CD4-positive, alpha-beta T cell (primary cell): Measurements from ENCODE around the gene CPN2. TPM values are rescaled to one million over a fixed set of nuclear protein-coding genes. Genes with fewer than 3 reads are reported as not detected.
A peak's percentile ranks its signal among the peaks of the same experiment; 100 is the strongest.

Experiments
- ATAC-seq: fragments of 200-7000 bp; cut with Tn5 transposase; one replicate; pipeline ENCODE4 v1.10.0; 2022; ENCODE audit warnings: mild to moderate bottlenecking; ENCODE audit not compliant: poor library complexity
- CTCF ChIA-PET: fragments of 350-600 bp; sonication (Branson Sonifier 250); formaldehyde crosslinking; loops from one replicate; lab custom pipeline; 2021; ENCODE audit warnings: antibody characterized with exemption, inconsistent platforms; lab: Charles Lee
- POLR2A ChIA-PET: fragments of 350-600 bp; sonication (Branson Sonifier 250); formaldehyde crosslinking; loops from one replicate; lab custom pipeline; 2021; ENCODE audit warnings: antibody characterized with exemption, inconsistent platforms; lab: Charles Lee
- DNase-seq, 14 experiments: peaks; one replicate each; pipeline ENCODE4 v3.0.0-alpha.2; 2013 to 2020; ENCODE audit warnings: mixed read lengths in 2 of 14
- H3K27ac ChIP-seq, 2 donors: one replicate each; pipeline versions ENCODE4 v1.5.1 to v1.7.0; 2013; ENCODE audit warnings: low read length in 2 of 2, low read depth in 1 of 2, mild to moderate bottlenecking in 1 of 2
- H3K27me3 ChIP-seq, 2 experiments: 1 replicate in 1 of 2; 2 replicates in 1 of 2; pipeline versions ENCODE4 v1.6.1 to v1.7.0; 2013; ENCODE audit warnings: low read length in 2 of 2, control low read depth in 1 of 2, mild to moderate bottlenecking in 1 of 2, moderate library complexity in 1 of 2; ENCODE audit not compliant: insufficient read depth in 2 of 2, control insufficient read depth in 1 of 2
- H3K36me3 ChIP-seq: one replicate; pipeline ENCODE4 v1.6.1; 2013; ENCODE audit warnings: low read length, control low read depth; ENCODE audit not compliant: insufficient read depth
- H3K4me1 ChIP-seq: one replicate; pipeline ENCODE4 v1.6.1; 2013; ENCODE audit warnings: low read length, control low read depth; ENCODE audit not compliant: insufficient read depth
- H3K4me3 ChIP-seq: one replicate; pipeline ENCODE4 v1.5.1; 2013; ENCODE audit warnings: mild to moderate bottlenecking, low read length, moderate library complexity
- H3K9me3 ChIP-seq, 2 experiments: 1 replicate in 1 of 2; 2 replicates in 1 of 2; pipeline versions ENCODE4 v1.6.1 to v1.7.0; 2013; ENCODE audit warnings: low read length in 2 of 2, mild to moderate bottlenecking in 2 of 2, control low read depth in 1 of 2, moderate library complexity in 1 of 2; ENCODE audit not compliant: control insufficient read depth in 1 of 2, insufficient read depth in 1 of 2
- H3K27ac Mint-ChIP-seq: one replicate; pipeline ENCODE4 v1.8.0; 2020; ENCODE audit warnings: mixed read lengths
- H3K27me3 Mint-ChIP-seq: one replicate; pipeline ENCODE4 v1.8.0; 2021; ENCODE audit warnings: mixed read lengths
- H3K36me3 Mint-ChIP-seq: one replicate; pipeline ENCODE4 v1.8.0; 2021; ENCODE audit warnings: low read depth, mixed read lengths
- H3K4me1 Mint-ChIP-seq: one replicate; pipeline ENCODE4 v1.8.0; 2021; ENCODE audit warnings: low read depth, mixed read lengths
- H3K4me3 Mint-ChIP-seq: one replicate; pipeline ENCODE4 v1.8.0; 2020; ENCODE audit warnings: mild to moderate bottlenecking, mixed read lengths
- H3K9me3 Mint-ChIP-seq: one replicate; pipeline ENCODE4 v1.8.0; 2020; ENCODE audit warnings: mixed read lengths
- intact Hi-C, 2 experiments: fragments of 100-400 bp; cut with DNase I in 1 of 2; cut with micrococcal nuclease in 1 of 2; formaldehyde crosslinking; loops; one replicate each; pipeline versions ENCODE4 v1.15.1 to v1.9.0; 2023 to 2025; cut with DNase I, micrococcal nuclease
- total RNA-seq, 174 experiments: library from RNA in 2 of 174; stranded (reverse) in 2 of 174; gene quantifications; one replicate each; pipeline ENCODE4 v1.2.3 and lab custom pipeline; 2021 to 2026
- TF ChIP-seq, protein P1 (sequence below): fragments of 200-600 bp; IDR thresholded peaks from one replicate; pipeline ENCODE4 v1.8.0; 2022; ENCODE audit warnings: antibody characterized with exemption, mild to moderate bottlenecking

Gene CPN2
- total RNA-seq, 2 experiments from 2014 or later, result not detected

DNA sequence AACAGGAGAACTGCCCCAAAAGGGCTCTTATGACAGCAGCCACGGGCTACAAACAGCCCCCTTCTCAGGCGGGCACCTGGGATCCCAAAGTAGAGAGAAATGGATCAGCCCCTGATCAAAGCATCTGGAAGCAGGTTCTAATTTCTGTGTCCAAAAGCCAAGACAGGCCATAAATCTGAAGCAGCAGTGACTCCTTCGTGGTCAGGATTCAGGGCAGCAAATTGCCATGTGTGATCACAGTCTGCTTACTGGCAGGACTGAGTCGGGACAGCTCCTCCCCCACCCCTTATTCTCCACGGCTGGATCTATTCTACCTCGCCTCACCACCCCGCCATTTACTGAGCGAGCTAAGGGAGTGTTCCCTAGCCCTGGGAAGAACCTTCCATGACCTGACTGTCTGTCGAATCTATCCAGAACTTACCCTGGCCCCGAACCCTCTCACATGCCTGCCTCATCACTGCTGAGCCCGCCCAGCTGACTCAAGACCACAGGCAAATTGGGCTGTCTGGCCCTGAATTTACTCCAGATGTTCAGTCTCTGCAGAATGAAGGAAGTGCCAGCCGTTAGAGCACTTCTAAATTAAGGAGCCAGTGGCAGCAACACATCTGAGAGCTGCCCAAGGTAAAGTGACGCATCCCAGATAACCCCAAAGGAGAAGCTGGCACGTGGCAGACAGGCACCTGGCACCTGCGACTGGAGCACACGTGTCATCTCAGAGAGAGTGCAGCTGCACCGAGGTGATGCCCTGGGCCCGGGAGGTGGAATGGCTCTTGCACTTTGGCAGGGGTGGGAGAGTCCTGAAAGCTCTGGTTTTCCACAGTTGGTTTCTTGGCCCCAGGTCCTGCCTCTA is 17.1 kb upstream of the CPN2 start:
- Mint-ChIP-seq H3K9me3 (no peaks in the 10 kb centered on the region), H3K4me1 (no peaks in the 10 kb centered on the region), H3K36me3 (no peaks in the 10 kb centered on the region), H3K4me3 (no peak overlapping the region), H3K27ac (no peak overlapping the region), H3K27me3 (peaks cover 33% of the 10 kb centered on the region)
- no peak for ATAC-seq
- POLR2A ChIA-PET, result no interaction called here
- Histone ChIP-seq H3K4me1 (no peaks in the 10 kb centered on the region), H3K27me3 (peaks cover 8 to 36% of the 10 kb centered on the region in 2 experiments), H3K9me3 (no peaks in the 10 kb centered on the region), H3K36me3 (no peaks in the 10 kb centered on the region), H3K27ac (no peak overlapping the region), H3K4me3 (no peak overlapping the region)
- TF ChIP-seq, protein P1, sequence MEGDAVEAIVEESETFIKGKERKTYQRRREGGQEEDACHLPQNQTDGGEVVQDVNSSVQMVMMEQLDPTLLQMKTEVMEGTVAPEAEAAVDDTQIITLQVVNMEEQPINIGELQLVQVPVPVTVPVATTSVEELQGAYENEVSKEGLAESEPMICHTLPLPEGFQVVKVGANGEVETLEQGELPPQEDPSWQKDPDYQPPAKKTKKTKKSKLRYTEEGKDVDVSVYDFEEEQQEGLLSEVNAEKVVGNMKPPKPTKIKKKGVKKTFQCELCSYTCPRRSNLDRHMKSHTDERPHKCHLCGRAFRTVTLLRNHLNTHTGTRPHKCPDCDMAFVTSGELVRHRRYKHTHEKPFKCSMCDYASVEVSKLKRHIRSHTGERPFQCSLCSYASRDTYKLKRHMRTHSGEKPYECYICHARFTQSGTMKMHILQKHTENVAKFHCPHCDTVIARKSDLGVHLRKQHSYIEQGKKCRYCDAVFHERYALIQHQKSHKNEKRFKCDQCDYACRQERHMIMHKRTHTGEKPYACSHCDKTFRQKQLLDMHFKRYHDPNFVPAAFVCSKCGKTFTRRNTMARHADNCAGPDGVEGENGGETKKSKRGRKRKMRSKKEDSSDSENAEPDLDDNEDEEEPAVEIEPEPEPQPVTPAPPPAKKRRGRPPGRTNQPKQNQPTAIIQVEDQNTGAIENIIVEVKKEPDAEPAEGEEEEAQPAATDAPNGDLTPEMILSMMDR, result no peak
- intact Hi-C loops, result no loop called here
- DNase-seq, result peak in 1 of 14 experiments; percentile 12
- CTCF ChIA-PET, result no interaction called here

DNA sequence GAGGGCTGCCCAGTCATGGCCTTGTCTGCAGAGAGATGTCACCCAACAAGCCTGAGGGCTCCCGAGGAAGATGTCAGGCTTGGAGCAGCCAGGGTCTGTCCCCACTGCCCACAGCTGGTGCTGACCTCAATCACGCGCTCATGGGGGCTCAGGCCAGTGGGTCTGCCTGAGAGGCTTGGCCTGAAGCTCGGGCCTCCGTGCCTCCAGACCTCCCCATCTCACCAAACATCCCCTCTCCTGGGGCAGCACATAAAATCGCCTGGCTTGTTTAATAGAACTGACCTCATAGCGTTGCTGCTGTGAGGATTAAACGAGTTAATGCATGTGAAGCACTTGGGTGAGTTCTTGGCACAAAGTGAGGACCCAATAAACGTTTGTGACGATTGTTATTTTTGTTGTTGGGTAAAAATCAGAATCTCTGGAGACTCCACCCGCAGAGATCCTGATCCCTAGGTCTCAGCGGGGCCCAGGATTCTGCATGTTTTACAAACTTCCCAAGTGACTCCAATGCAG is 14.9 kb upstream of the CPN2 start:
- no peak for DNase-seq
- Mint-ChIP-seq H3K27ac (no peak overlapping the region), H3K27me3 (peaks cover 33% of the 10 kb centered on the region), H3K4me1 (no peaks in the 10 kb centered on the region), H3K36me3 (no peaks in the 10 kb centered on the region), H3K4me3 (no peak overlapping the region), H3K9me3 (no peaks in the 10 kb centered on the region)
- Histone ChIP-seq H3K27me3 (peaks cover 8 to 30% of the 10 kb centered on the region in 2 experiments), H3K27ac (no peak overlapping the region), H3K9me3 (no peaks in the 10 kb centered on the region), H3K4me1 (no peaks in the 10 kb centered on the region), H3K4me3 (no peak overlapping the region), H3K36me3 (no peaks in the 10 kb centered on the region)
- CTCF ChIA-PET, result no interaction called here
- intact Hi-C loops, result no loop called here
- POLR2A ChIA-PET, result no interaction called here
- TF ChIP-seq, protein P1, result no peak
- ATAC-seq, result no peak

DNA sequence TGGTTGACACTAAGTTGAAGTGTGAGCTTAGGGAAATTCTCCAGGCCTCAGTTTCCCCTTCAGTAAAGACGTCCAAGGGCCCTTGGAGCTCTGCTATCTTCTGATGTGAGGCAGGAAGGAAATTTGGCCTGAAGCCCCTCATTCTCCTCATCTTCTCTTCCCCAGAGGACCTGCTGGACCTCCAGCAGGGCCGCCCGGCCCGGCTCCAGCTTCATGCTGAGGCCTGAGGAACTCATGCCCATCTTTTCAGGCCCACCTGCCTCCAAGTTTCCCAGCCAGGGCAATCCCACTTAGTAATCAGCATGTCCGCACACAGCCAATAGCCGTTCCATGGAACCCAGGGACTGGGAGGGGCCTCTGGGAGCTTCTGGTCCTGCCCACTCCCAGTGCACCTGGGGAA is 14.4 kb upstream of the CPN2 start:
- DNase-seq, result no peak
- ChIA-PET POLR2A (no interaction called here), CTCF (no interaction called here)
- peaks cover 4 to 26% of the 10 kb centered on the region in 2 experiments for H3K27me3 ChIP-seq
- Mint-ChIP-seq H3K27me3 (peaks cover 30% of the 10 kb centered on the region), H3K9me3 (no peaks in the 10 kb centered on the region), H3K27ac (no peak overlapping the region), H3K4me1 (no peaks in the 10 kb centered on the region), H3K36me3 (no peaks in the 10 kb centered on the region), H3K4me3 (no peak overlapping the region)
- H3K4me3 ChIP-seq, result no peak overlapping the region
- ATAC-seq, result no peak
- no peaks in the 10 kb centered on the region for H3K36me3 ChIP-seq
- H3K27ac ChIP-seq, result no peak overlapping the region
- TF ChIP-seq, protein P1, result no peak
- H3K9me3 ChIP-seq, result no peaks in the 10 kb centered on the region
- intact Hi-C loops, result no loop called here
- no peaks in the 10 kb centered on the region for H3K4me1 ChIP-seq
